ENCODE data around the gene SMARCA2.

The SMARCA2 gene

GRCh38 chr9:2158111-2158610 is 143.0 kb downstream of the SMARCA2 start:
- in situ Hi-C loops (cut with MboI; ENCODE audit: low sequenced_read_pairs, unreplicated experiment): no loop called here
- TF ChIP-seq CTCF (IDR thresholded peaks at IDR 0.05; ENCODE audit: borderline replicate concordance, control extremely low read depth, extremely low read depth, insufficient read depth, missing control alignments): no peak
- DNase-seq (ENCODE audit: low spot score): peak; percentile 28

- no peak for DNase-seq (ENCODE audit: low spot score)
- TF ChIP-seq CTCF (IDR thresholded peaks at IDR 0.05; ENCODE audit: borderline replicate concordance, control extremely low read depth, extremely low read depth, insufficient read depth, missing control alignments): no peak
- in situ Hi-C loops (cut with MboI; ENCODE audit: low sequenced_read_pairs, unreplicated experiment): no loop called here
These were observed 143.8 kb downstream of the SMARCA2 start for GRCh38 chr9:2158766-2159430.

- DNase-seq (ENCODE audit: low spot score): no peak
- in situ Hi-C loops (cut with MboI; ENCODE audit: low sequenced_read_pairs, unreplicated experiment): no loop called here
- no peak for TF ChIP-seq CTCF (IDR thresholded peaks at IDR 0.05; ENCODE audit: borderline replicate concordance, control extremely low read depth, extremely low read depth, insufficient read depth, missing control alignments)
These were observed 144.6 kb downstream of the SMARCA2 start for GRCh38 chr9:2159521-2160454.

DNA sequence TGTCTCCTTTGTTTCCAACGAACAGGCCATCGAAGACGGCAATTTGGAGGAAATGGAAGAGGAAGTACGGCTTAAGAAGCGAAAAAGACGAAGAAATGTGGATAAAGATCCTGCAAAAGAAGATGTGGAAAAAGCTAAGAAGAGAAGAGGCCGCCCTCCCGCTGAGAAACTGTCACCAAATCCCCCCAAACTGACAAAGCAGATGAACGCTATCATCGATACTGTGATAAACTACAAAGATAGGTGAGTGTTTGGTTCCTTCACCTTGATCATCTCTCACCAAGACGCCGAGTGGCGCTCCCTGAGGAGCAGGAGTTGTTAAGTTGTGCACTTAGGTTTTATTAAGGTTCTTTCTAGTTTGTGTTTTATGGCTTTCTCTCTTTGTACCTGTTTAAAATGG is 146.5 kb downstream of the SMARCA2 start:
- in situ Hi-C loops (cut with MboI; ENCODE audit: low sequenced_read_pairs, unreplicated experiment): no loop called here
- no peak for TF ChIP-seq CTCF (IDR thresholded peaks at IDR 0.05; ENCODE audit: borderline replicate concordance, control extremely low read depth, extremely low read depth, insufficient read depth, missing control alignments)
- no peak for DNase-seq (ENCODE audit: low spot score)

- in situ Hi-C loops (cut with MboI; ENCODE audit: low sequenced_read_pairs, unreplicated experiment): no loop called here
- no peak for DNase-seq (ENCODE audit: low spot score)
- no peak for TF ChIP-seq CTCF (IDR thresholded peaks at IDR 0.05; ENCODE audit: borderline replicate concordance, control extremely low read depth, extremely low read depth, insufficient read depth, missing control alignments)
These were observed 148.2 kb downstream of the SMARCA2 start for GRCh38 chr9:2163231-2163885.

DNA sequence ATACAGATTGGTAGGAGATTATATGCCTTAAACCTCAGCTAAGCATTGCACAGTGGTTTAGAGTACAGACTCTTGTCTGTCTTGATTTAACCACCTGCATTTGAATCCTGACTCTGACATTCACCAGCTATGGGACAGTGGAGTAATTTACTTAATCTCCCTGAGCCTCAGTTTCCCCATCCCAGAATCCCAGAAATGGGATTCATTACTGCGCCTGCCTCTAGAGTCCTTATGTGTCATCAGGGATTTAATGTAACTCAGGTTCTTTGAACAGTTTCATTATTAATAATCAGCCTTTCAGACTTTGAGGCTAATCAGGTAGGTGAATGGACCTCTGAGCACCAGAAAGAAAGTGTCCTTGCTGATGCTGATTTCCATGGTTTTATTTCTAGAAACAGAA is 149.1 kb downstream of the SMARCA2 start:
- no peak for TF ChIP-seq CTCF (IDR thresholded peaks at IDR 0.05; ENCODE audit: borderline replicate concordance, control extremely low read depth, extremely low read depth, insufficient read depth, missing control alignments)
- DNase-seq (ENCODE audit: low spot score): no peak
- in situ Hi-C loops (cut with MboI; ENCODE audit: low sequenced_read_pairs, unreplicated experiment): no loop called here
